ENCODE data around the gene GBP1. TPM values are rescaled to one million over a fixed set of nuclear protein-coding genes. Genes with fewer than 3 reads are reported as not detected.

Gene GBP1
- total RNA-seq, 6 donors from 2014 or later, result 19.4 to 104 (median 53.1) TPM

DNA sequence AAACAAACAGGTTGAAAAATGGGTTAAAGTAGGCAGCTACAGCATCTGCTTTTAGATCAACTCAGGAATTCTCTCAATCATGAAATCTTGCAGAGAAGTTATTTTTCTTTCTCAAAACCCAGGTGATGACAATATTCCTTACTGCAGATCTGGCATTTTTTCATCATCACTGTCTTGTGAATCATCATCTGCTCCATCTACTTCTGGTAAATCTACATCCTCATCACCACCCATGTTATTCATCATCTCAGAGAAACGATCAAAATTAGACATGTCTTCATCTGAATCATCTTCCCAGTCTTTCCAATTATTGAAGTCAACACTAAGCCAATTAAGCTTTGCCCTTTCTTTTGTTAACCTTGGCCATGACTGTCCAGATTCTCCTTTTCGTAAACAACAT lies 39.1 kb upstream of the GBP1 start:
- no peak for DNase-seq
- Histone ChIP-seq H3K27ac (no peak overlapping the region), H3K27me3 (no peaks in the 10 kb centered on the region), H3K4me1 (no peaks in the 10 kb centered on the region), H3K9me3 (no peaks in the 10 kb centered on the region), H3K4me3 (no peak overlapping the region), H3K36me3 (peaks cover 29 to 51% (median 38%) of the 10 kb centered on the region in 4 donors)
- TF ChIP-seq POLR2A (IDR thresholded peaks at IDR 0.05) (no peak), POLR2AphosphoS5 (IDR thresholded peaks at IDR 0.05) (no peak), EP300 (IDR thresholded peaks at IDR 0.05) (no peak)
- TF ChIP-seq, protein P1, sequence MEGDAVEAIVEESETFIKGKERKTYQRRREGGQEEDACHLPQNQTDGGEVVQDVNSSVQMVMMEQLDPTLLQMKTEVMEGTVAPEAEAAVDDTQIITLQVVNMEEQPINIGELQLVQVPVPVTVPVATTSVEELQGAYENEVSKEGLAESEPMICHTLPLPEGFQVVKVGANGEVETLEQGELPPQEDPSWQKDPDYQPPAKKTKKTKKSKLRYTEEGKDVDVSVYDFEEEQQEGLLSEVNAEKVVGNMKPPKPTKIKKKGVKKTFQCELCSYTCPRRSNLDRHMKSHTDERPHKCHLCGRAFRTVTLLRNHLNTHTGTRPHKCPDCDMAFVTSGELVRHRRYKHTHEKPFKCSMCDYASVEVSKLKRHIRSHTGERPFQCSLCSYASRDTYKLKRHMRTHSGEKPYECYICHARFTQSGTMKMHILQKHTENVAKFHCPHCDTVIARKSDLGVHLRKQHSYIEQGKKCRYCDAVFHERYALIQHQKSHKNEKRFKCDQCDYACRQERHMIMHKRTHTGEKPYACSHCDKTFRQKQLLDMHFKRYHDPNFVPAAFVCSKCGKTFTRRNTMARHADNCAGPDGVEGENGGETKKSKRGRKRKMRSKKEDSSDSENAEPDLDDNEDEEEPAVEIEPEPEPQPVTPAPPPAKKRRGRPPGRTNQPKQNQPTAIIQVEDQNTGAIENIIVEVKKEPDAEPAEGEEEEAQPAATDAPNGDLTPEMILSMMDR (IDR thresholded peaks at IDR 0.05), result no peak
- 88 to 95% methylated on average over 2 of the region's 2 CpGs for WGBS, 2 donors
- ATAC-seq (ENCODE audit: low FRiP score in 2 of 2), result no peak

DNA sequence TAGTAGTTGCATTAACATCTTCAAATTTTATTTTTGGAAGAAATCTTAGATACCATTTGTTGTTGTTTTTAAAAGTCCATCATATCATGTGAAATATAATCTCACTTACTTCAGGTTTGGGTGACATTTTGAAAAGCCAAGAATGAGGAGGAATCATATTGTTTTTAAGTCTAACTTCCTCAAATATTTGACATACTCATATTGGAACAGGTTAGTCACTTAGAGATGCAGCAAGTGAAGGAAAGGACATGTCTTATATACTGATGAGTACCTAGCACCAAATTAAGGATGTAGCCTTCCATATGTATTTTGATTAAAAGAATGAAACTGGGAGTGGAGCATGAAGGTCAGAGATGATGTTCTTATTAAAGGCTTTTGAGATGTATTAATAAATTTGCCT lies 37.0 kb upstream of the GBP1 start:
- Histone ChIP-seq H3K27me3 (no peaks in the 10 kb centered on the region), H3K4me1 (no peaks in the 10 kb centered on the region), H3K9me3 (no peaks in the 10 kb centered on the region), H3K36me3 (peaks cover 16 to 30% (median 22%) of the 10 kb centered on the region in 4 donors), H3K27ac (no peak overlapping the region), H3K4me3 (no peak overlapping the region)
- ATAC-seq (ENCODE audit: low FRiP score in 2 of 2) (no peak), DNase-seq (no peak)
- TF ChIP-seq, protein P1 (IDR thresholded peaks at IDR 0.05), result no peak
- TF ChIP-seq POLR2A (IDR thresholded peaks at IDR 0.05), result no peak
- no peak for TF ChIP-seq EP300 (IDR thresholded peaks at IDR 0.05)
- TF ChIP-seq POLR2AphosphoS5 (IDR thresholded peaks at IDR 0.05), result no peak

DNA sequence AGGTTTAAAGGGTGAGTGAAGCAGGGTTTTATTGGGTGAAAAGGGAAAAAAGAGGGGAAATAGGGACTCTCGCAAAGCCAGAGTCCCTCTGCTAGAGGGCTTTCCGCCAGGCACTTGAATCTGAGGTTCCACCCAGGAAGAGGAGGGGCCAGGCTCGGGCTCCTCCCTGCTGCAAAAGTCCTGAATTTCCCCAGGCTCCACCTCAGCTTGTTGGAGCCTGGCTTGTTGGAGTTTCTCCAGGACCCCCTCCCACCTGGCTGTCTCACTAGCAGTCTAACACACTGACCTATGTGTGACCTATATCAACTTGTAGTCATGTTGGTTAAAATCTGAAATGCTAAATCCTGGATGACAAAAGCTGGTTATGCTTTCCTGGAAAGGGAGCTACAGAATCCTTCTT lies 35.4 kb upstream of the GBP1 start:
- DNase-seq (no peak), ATAC-seq (ENCODE audit: low FRiP score in 2 of 2) (no peak)
- Histone ChIP-seq H3K27me3 (no peaks in the 10 kb centered on the region), H3K4me3 (no peak overlapping the region), H3K4me1 (no peaks in the 10 kb centered on the region), H3K27ac (no peak overlapping the region), H3K36me3 (peaks cover 4 to 14% (median 8%) of the 10 kb centered on the region in 4 donors), H3K9me3 (peaks cover 0 to 4% (median 0%) of the 10 kb centered on the region in 4 donors)
- TF ChIP-seq EP300 (IDR thresholded peaks at IDR 0.05) (no peak), POLR2A (IDR thresholded peaks at IDR 0.05) (no peak), POLR2AphosphoS5 (IDR thresholded peaks at IDR 0.05) (no peak)
- TF ChIP-seq, protein P1 (IDR thresholded peaks at IDR 0.05), result no peak
- 88 to 90% methylated on average over 3 of the region's 3 CpGs for WGBS, 2 donors

DNA sequence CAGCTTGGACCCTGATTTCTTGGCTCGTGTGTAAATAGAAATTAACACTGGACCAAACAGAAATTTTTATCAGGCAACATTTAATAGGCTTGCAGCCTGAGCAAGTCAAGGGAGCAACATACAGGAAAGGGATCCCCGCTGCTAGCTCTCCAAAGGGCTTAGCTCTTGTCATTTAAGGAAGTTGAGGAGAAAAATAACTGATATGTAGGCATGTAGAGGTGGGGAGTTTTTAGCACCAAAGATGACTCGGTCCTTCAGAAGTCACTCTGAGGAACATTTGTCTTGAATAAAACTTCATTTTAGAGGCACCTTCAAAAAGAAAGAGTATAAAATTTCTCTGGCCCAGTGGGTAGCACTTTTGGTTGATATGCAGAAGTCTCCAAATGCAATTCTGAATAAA lies 33.8 kb upstream of the GBP1 start:
- Histone ChIP-seq H3K4me1 (no peaks in the 10 kb centered on the region), H3K27me3 (no peaks in the 10 kb centered on the region), H3K36me3 (no peaks in the 10 kb centered on the region), H3K9me3 (peaks cover 0 to 4% (median 0%) of the 10 kb centered on the region in 4 donors), H3K4me3 (no peak overlapping the region), H3K27ac (no peak overlapping the region)
- WGBS, 2 donors, result 84 to 88% methylated on average over 3 of the region's 3 CpGs
- no peak for DNase-seq
- TF ChIP-seq, protein P1 (IDR thresholded peaks at IDR 0.05), result no peak
- TF ChIP-seq POLR2AphosphoS5 (IDR thresholded peaks at IDR 0.05) (no peak), POLR2A (IDR thresholded peaks at IDR 0.05) (no peak), EP300 (IDR thresholded peaks at IDR 0.05) (no peak)
- ATAC-seq (ENCODE audit: low FRiP score in 2 of 2), result no peak

DNA sequence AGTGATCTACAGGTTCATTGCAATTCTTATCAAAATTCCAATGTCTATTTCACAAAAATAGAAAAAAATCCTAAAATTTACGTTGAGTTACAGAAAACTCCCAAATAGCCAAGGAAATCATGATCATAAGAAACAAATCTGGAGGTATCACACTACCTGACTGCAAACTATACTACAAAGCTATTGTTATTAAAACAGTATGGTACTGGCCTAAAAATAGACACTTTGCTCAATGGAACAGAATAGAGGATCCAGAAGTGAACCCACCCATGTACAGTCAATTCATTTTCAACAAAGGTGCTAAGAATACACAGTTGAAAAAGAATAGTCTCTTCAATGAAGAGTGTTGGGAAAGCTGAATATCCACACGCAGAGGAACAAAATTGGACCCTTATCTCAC lies 30.7 kb upstream of the GBP1 start:
- ATAC-seq (ENCODE audit: low FRiP score in 2 of 2), result no peak
- H3K27me3 ChIP-seq, result no peaks in the 10 kb centered on the region
- WGBS, 2 donors, result 84 to 90% methylated on average over 2 of the region's 2 CpGs
- H3K9me3 ChIP-seq, result peaks cover 0 to 4% (median 0%) of the 10 kb centered on the region in 4 donors
- no peak for DNase-seq
- no peak overlapping the region for H3K27ac ChIP-seq
- H3K36me3 ChIP-seq, result no peaks in the 10 kb centered on the region
- no peak overlapping the region for H3K4me3 ChIP-seq
- TF ChIP-seq POLR2A (IDR thresholded peaks at IDR 0.05) (no peak), EP300 (IDR thresholded peaks at IDR 0.05) (no peak), POLR2AphosphoS5 (IDR thresholded peaks at IDR 0.05) (no peak)
- TF ChIP-seq, protein P1 (IDR thresholded peaks at IDR 0.05), result no peak
- no peaks in the 10 kb centered on the region for H3K4me1 ChIP-seq

All from upper lobe of left lung (tissue), 6 donors.